T-cell (primary cell): ENCODE results near the gene IL20RA. TPM values are rescaled to one million over a fixed set of nuclear protein-coding genes. Genes with fewer than 3 reads are reported as not detected.

Experiments used
- ATAC-seq, 4 experiments: fragments of 200-7000 bp in 3 of 4; fragments of 150-1000 bp in 1 of 4; cut with Tn5 transposase; replicated peaks in 1 of 4; 1 replicate in 3 of 4; 2 replicates in 1 of 4; pipeline ENCODE4 v1.10.0; 2021; ENCODE audit warnings: moderate library complexity in 3 of 4, mild to moderate bottlenecking in 2 of 4, moderate number of reproducible peaks in 1 of 4
- CTCF ChIA-PET, 2 donors: fragments of 300-600 bp; sonication (Branson Sonifier 250); formaldehyde crosslinking; loops; one replicate each; lab custom pipeline; 2022; ENCODE audit warnings: antibody characterized with exemption in 2 of 2; lab: Charles Lee
- POLR2A ChIA-PET, 2 donors: fragments of 300-600 bp; sonication (Branson Sonifier 250); formaldehyde crosslinking; loops; one replicate each; lab custom pipeline; 2022; ENCODE audit warnings: antibody characterized with exemption in 2 of 2; lab: Charles Lee
- DNase-seq, 35 experiments: peaks; one replicate each; pipeline versions ENCODE4 v3.0.0 to v3.0.0-alpha.2; 2013 to 2023
- H3K27ac ChIP-seq: one replicate; pipeline ENCODE4 v1.5.1; 2013; ENCODE audit warnings: low read length
- H3K27me3 ChIP-seq, 2 experiments: replicated peaks in 1 of 2; 1 replicate in 1 of 2; 2 replicates in 1 of 2; pipeline versions ENCODE4 v1.6.1 to v1.7.0; 2013; ENCODE audit warnings: low read length in 1 of 2, mixed read lengths in 1 of 2; ENCODE audit not compliant: control insufficient read depth in 2 of 2, insufficient read depth in 2 of 2; ENCODE audit errors: extremely low read depth in 1 of 2
- H3K36me3 ChIP-seq, 2 donors: 1 replicate in 1 of 2; 2 replicates in 1 of 2; pipeline versions ENCODE4 v1.6.1 to v1.7.0; 2013; ENCODE audit warnings: low read length in 1 of 2; ENCODE audit not compliant: control insufficient read depth in 2 of 2, insufficient read depth in 1 of 2; ENCODE audit errors: extremely low read depth in 1 of 2
- H3K4me1 ChIP-seq, 2 experiments: 1 replicate in 1 of 2; 2 replicates in 1 of 2; pipeline versions ENCODE4 v1.6.1 to v1.7.0; 2013; ENCODE audit warnings: low read length in 2 of 2, mixed read lengths in 1 of 2; ENCODE audit not compliant: insufficient read depth in 2 of 2, control insufficient read depth in 1 of 2; ENCODE audit errors: extremely low read depth in 1 of 2
- H3K4me3 ChIP-seq, 2 donors: 1 replicate in 1 of 2; 2 replicates in 1 of 2; pipeline versions ENCODE4 v1.5.1 to v1.7.0; 2013; ENCODE audit warnings: mild to moderate bottlenecking in 2 of 2, low read length in 1 of 2, moderate library complexity in 1 of 2; ENCODE audit not compliant: control insufficient read depth in 1 of 2; ENCODE audit errors: extremely low read depth in 1 of 2
- H3K9me3 ChIP-seq: 2 replicates; pipeline ENCODE4 v1.7.0; 2013
- H3K27ac Mint-ChIP-seq, 2 donors: one replicate each; pipeline ENCODE4 v1.8.0; 2020 to 2021; ENCODE audit warnings: mild to moderate bottlenecking in 2 of 2, mixed read lengths in 2 of 2
- H3K27me3 Mint-ChIP-seq, 2 donors: one replicate each; pipeline ENCODE4 v1.8.0; 2021 to 2022; ENCODE audit warnings: mixed read lengths in 2 of 2
- H3K36me3 Mint-ChIP-seq: one replicate; pipeline ENCODE4 v1.8.0; 2021; ENCODE audit warnings: mixed read lengths
- H3K4me1 Mint-ChIP-seq, 3 donors: one replicate each; pipeline ENCODE4 v1.8.0; 2020 to 2022; ENCODE audit warnings: mixed read lengths in 3 of 3, mild to moderate bottlenecking in 1 of 3
- H3K4me3 Mint-ChIP-seq, 3 donors: one replicate each; pipeline ENCODE4 v1.8.0; 2020 to 2022; ENCODE audit warnings: mild to moderate bottlenecking in 3 of 3, mixed read lengths in 3 of 3, moderate library complexity in 3 of 3
- H3K9me3 Mint-ChIP-seq, 3 donors: one replicate each; pipeline ENCODE4 v1.8.0; 2020 to 2022; ENCODE audit warnings: mixed read lengths in 3 of 3
- WGBS: methylation state at CpG from one replicate; pipeline ENCODE4 v1.1.5; 2013; ENCODE audit warnings: missing lambda C conversion rate; ENCODE audit not compliant: insufficient coverage; 5-methylcytosine and 5-hydroxymethylcytosine counted together
- total RNA-seq, 35 experiments: library from RNA in 6 of 35; stranded (reverse) in 6 of 35; fragments of 120-200 nt in 1 of 35; gene quantifications; one replicate each; pipeline versions ENCODE4 v1.2.1 to v1.2.4 and lab custom pipeline; 2013 to 2026

IL20RA gene
- total RNA-seq, 5 donors from 2014 or later (not counting 1 experiment from before 2014, with no cell fraction given) = 0.07 TPM; not detected in 4

DNA sequence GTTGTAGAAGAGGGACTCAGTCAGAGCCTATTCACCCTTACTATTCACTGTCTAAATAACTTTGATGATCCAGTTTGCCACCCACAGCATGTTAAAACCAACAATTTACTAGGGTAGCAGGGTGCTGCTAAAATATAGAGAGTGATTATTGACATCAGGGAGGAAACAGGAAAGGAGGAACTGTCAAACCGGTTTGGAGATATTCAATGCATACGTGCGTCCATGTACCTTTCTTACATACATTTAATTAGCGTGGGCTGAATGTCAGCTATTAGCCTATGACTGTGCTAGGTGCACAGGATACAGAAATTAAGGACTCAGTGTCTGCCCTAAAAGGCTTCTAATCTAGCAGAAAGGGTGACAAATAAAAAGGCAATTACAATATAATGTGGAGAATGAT, 57.2 kb downstream of the IL20RA start:
- no peaks in the 10 kb centered on the region for H3K9me3 ChIP-seq
- no peaks in the 10 kb centered on the region for H3K9me3 Mint-ChIP-seq
- no CpG with 5 or more reads among the region's 4 CpGs for WGBS
- peaks cover 0 to 13% (median 9%) of the 10 kb centered on the region in 3 donors for H3K4me1 Mint-ChIP-seq
- no peaks in the 10 kb centered on the region for H3K36me3 Mint-ChIP-seq
- peaks cover 8 to 18% of the 10 kb centered on the region in 2 experiments for H3K27me3 ChIP-seq
- H3K4me1 ChIP-seq = peaks cover 0 to 7% of the 10 kb centered on the region in 2 experiments
- no peaks in the 10 kb centered on the region for H3K36me3 ChIP-seq
- no peak overlapping the region for H3K4me3 Mint-ChIP-seq
- no peak for DNase-seq
- H3K27me3 Mint-ChIP-seq = peaks cover 41 to 62% of the 10 kb centered on the region in 2 donors
- H3K27ac Mint-ChIP-seq = no peak overlapping the region
- ATAC-seq = no peak
- no peak overlapping the region for H3K27ac ChIP-seq
- ChIA-PET POLR2A (no interaction called here), CTCF (no interaction called here)
- H3K4me3 ChIP-seq = no peak overlapping the region

DNA sequence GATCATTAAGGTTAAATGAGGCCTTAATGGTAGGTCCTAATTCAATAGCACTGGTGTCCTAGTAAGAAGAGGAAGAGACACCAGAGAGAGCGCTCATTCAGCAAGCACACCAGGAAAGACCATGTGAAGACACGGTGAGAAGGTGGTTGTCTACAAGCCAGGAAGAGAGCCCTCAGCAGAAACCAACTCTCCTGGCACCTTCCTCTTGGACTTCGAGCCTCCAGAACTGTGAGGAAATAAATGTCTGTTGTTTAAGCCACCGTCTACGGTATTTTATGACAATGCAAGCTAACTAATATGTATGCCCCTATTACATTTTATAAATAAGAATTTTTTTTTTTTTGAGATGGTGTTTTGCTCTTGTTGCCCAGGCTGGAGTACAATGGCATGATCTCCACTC, 59.3 kb downstream of the IL20RA start:
- no CpG with 5 or more reads among the region's 5 CpGs for WGBS
- H3K27ac Mint-ChIP-seq = no peak overlapping the region

DNA sequence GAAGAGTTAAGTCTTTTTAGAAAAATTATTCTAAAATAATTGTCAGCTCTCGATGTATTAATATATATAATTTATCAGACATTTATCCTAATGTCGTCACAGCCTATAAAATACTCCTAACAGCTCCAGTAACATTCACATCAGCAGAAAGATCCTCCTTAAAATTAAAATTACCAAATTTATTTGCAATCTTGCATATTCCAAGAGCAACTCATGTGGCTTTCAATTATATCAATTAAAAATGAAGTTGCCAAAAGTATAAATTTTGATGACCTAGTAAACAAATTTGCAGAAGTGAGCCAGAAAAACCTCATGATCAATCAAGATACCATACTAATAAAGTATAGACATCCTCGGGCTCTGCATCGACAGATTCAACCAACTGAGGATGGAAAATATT, 60.2 kb downstream of the IL20RA start:
- H3K27me3 ChIP-seq = peaks cover 8 to 20% of the 10 kb centered on the region in 2 experiments
- Mint-ChIP-seq H3K9me3 (no peaks in the 10 kb centered on the region), H3K36me3 (no peaks in the 10 kb centered on the region), H3K4me1 (peaks cover 0 to 5% (median 5%) of the 10 kb centered on the region in 3 donors), H3K4me3 (no peak overlapping the region), H3K27ac (no peak overlapping the region), H3K27me3 (peaks cover 22 to 52% of the 10 kb centered on the region in 2 donors)
- DNase-seq = no peak
- ChIA-PET POLR2A (no interaction called here), CTCF (no interaction called here)
- no peak for ATAC-seq
- WGBS = no CpG with 5 or more reads among the region's 4 CpGs
- no peaks in the 10 kb centered on the region for H3K36me3 ChIP-seq
- peaks cover 0 to 1% of the 10 kb centered on the region in 2 experiments for H3K4me1 ChIP-seq
- no peaks in the 10 kb centered on the region for H3K9me3 ChIP-seq
- H3K4me3 ChIP-seq = no peak overlapping the region
- no peak overlapping the region for H3K27ac ChIP-seq

More for the DNA sequence above, 59.3 kb downstream of the IL20RA start:
- H3K36me3 ChIP-seq = no peaks in the 10 kb centered on the region
- H3K9me3 ChIP-seq = no peaks in the 10 kb centered on the region
- H3K4me1 ChIP-seq = peaks cover 0 to 7% of the 10 kb centered on the region in 2 experiments
- DNase-seq (no peak), ATAC-seq (no peak)
- no peaks in the 10 kb centered on the region for H3K36me3 Mint-ChIP-seq
- no peak overlapping the region for H3K4me3 ChIP-seq
- POLR2A ChIA-PET = no interaction called here
- H3K27me3 ChIP-seq = peaks cover 8 to 21% of the 10 kb centered on the region in 2 experiments
- H3K9me3 Mint-ChIP-seq = no peaks in the 10 kb centered on the region
- CTCF ChIA-PET = no interaction called here
- no peak overlapping the region for H3K27ac ChIP-seq
- peaks cover 0 to 10% (median 9%) of the 10 kb centered on the region in 3 donors for H3K4me1 Mint-ChIP-seq
- peaks cover 26 to 54% of the 10 kb centered on the region in 2 donors for H3K27me3 Mint-ChIP-seq
- no peak overlapping the region for H3K4me3 Mint-ChIP-seq

DNA sequence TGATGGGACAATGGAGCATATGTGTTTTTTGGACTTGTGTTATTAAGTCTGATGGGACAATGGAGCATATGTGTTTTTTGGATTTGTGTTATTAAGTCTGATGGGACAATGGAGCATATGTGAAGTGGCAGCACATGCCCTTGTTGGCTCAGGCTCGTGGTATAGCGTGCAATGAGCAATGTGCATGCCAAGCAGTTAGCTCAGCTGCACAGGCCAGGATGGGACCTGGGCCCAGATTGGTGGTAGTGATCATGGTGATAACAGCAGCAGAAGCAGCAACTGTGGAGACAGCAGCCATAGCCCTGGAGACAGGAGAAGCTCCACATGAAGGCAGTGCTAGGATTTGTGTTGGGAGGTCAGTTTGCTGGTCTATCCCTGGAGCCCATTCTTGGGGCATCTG, 61.1 kb downstream of the IL20RA start:
- Histone ChIP-seq H3K27me3 (peaks cover 4 to 22% of the 10 kb centered on the region in 2 experiments), H3K4me1 (no peaks in the 10 kb centered on the region), H3K36me3 (no peaks in the 10 kb centered on the region), H3K4me3 (no peak overlapping the region), H3K9me3 (no peaks in the 10 kb centered on the region), H3K27ac (no peak overlapping the region)
- no peak overlapping the region for H3K4me3 Mint-ChIP-seq
- no peaks in the 10 kb centered on the region for H3K4me1 Mint-ChIP-seq
- ChIA-PET CTCF (no interaction called here), POLR2A (interaction anchor here in 1 of 2 donors (0.6 kb wide), 1 partner anchor 15 kb away, joined by 3 read pairs; no protein-coding TSS in a partner anchor)
- H3K27ac Mint-ChIP-seq = no peak overlapping the region
- H3K36me3 Mint-ChIP-seq = no peaks in the 10 kb centered on the region
- ATAC-seq = no peak
- H3K27me3 Mint-ChIP-seq = peaks cover 13 to 47% of the 10 kb centered on the region in 2 donors
- 87% methylated on average over 2 of the region's 2 CpGs for WGBS
- H3K9me3 Mint-ChIP-seq = no peaks in the 10 kb centered on the region
- no peak for DNase-seq

DNA sequence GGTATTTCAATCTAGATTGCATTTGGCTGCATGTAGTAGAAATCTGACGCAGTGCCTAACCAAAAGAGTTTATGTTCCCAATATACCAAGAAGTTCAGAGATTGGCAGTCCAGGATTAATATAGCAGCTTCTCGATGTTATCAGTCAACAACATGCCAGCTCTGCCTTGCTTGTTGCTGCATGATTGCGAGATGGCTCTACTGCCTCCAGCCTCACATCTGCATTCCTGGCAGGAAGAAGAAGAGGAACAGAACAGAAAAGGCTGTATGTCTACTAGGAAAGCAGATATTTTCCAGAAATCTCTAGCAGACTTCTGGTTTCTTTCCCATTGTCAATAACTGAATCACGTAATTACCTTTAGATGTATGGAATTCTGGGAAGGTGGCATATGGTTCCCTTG, 61.8 kb downstream of the IL20RA start:
- Histone ChIP-seq H3K4me1 (no peaks in the 10 kb centered on the region), H3K9me3 (no peaks in the 10 kb centered on the region), H3K36me3 (no peaks in the 10 kb centered on the region), H3K27ac (no peak overlapping the region), H3K27me3 (peaks cover 2 to 19% of the 10 kb centered on the region in 2 experiments), H3K4me3 (no peak overlapping the region)
- H3K4me3 Mint-ChIP-seq = no peak overlapping the region
- ChIA-PET CTCF (no interaction called here), POLR2A (no interaction called here)
- H3K27ac Mint-ChIP-seq = no peak overlapping the region
- no peaks in the 10 kb centered on the region for H3K9me3 Mint-ChIP-seq
- peaks cover 5 to 39% of the 10 kb centered on the region in 2 donors for H3K27me3 Mint-ChIP-seq
- no peak for ATAC-seq
- H3K36me3 Mint-ChIP-seq = no peaks in the 10 kb centered on the region
- DNase-seq = no peak
- H3K4me1 Mint-ChIP-seq = no peaks in the 10 kb centered on the region
- WGBS = no CpG with 5 or more reads among the region's 4 CpGs

DNA sequence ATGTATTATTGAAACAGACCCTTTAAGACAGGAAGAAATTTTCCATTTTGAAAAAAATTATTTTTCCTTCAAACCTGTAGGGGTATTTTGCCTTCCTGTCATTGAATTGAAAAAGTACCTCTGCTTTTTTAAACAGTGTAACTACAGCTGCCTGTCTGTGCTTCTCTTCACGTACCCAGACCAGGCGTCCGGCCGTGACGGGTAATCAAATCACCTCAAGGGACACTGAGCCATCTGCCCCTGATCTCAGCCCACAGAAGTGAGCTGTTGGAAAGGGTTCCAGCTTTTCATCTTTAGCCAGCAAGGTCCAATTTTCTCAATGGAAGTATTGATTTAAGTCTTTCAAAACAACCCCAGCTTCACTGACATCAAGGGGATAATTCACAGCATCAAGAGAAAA, 64.7 kb downstream of the IL20RA start:
- ATAC-seq (no peak), DNase-seq (no peak)
- Mint-ChIP-seq H3K36me3 (no peaks in the 10 kb centered on the region), H3K9me3 (no peaks in the 10 kb centered on the region), H3K27me3 (peaks cover 0 to 26% of the 10 kb centered on the region in 2 donors), H3K4me1 (no peaks in the 10 kb centered on the region), H3K27ac (no peak overlapping the region), H3K4me3 (no peak overlapping the region)
- Histone ChIP-seq H3K9me3 (no peaks in the 10 kb centered on the region), H3K27ac (no peak overlapping the region), H3K4me3 (no peak overlapping the region), H3K27me3 (peaks cover 0 to 19% of the 10 kb centered on the region in 2 experiments), H3K36me3 (no peaks in the 10 kb centered on the region), H3K4me1 (no peaks in the 10 kb centered on the region)
- WGBS = no CpG with 5 or more reads among the region's 5 CpGs
- ChIA-PET CTCF (no interaction called here), POLR2A (no interaction called here)

DNA sequence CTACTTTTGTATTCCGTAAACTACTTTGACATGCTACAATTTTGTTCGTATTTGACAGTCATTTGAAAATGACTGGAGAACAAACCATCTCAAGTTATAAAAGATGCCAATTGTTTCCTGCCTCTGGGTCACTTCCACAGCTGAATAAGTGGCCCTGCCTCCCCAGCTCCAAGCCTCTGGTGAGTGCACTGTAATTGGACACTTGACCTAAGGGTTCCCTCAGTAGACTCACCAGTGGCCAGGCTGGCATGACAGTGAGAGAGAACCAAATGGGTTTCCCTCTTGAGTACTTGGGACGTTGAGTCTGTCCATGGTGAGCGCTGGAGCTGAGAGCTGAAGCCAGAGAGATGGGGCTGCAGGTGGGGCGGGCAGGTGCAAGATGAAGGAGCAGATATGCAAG, 65.6 kb downstream of the IL20RA start:
- no peak for ATAC-seq
- Mint-ChIP-seq H3K27me3 (peaks cover 0 to 26% of the 10 kb centered on the region in 2 donors), H3K4me3 (no peak overlapping the region)

More for the DNA sequence above, 65.6 kb downstream of the IL20RA start:
- Mint-ChIP-seq H3K36me3 (no peaks in the 10 kb centered on the region), H3K9me3 (no peaks in the 10 kb centered on the region), H3K27ac (no peak overlapping the region), H3K4me1 (no peaks in the 10 kb centered on the region)
- no peaks in the 10 kb centered on the region for H3K4me1 ChIP-seq
- DNase-seq = no peak
- H3K36me3 ChIP-seq = no peaks in the 10 kb centered on the region
- no peaks in the 10 kb centered on the region for H3K9me3 ChIP-seq
- WGBS = 74% methylated on average over 5 of the region's 5 CpGs
- peaks cover 0 to 19% of the 10 kb centered on the region in 2 experiments for H3K27me3 ChIP-seq
- ChIA-PET POLR2A (no interaction called here), CTCF (no interaction called here)
- no peak overlapping the region for H3K4me3 ChIP-seq
- H3K27ac ChIP-seq = no peak overlapping the region
